BE2C (cell line): ENCODE data around the gene B9D1.

ENCODE experiments used
- DNase-seq: peaks from one replicate; pipeline ENCODE4 v3.0.0-alpha.2; 2020
- H3K27me3 ChIP-seq: fragments of 250-450 bp; sonication (Bioruptor Pico); 2 replicates; pipeline ENCODE4 v1.5.1; 2020; ENCODE audit warnings: mild to moderate bottlenecking
- H3K36me3 ChIP-seq: fragments of 250-450 bp; sonication (Bioruptor Pico); 2 replicates; pipeline ENCODE4 v1.5.1; 2020; ENCODE audit warnings: mild to moderate bottlenecking
- H3K4me1 ChIP-seq: fragments of 250-450 bp; sonication (Bioruptor Pico); 2 replicates; pipeline ENCODE4 v1.5.1; 2020
- H3K4me3 ChIP-seq: 2 replicates; pipeline ENCODE4 v1.5.1; 2011; ENCODE audit warnings: low read depth, low read length
- H3K9me3 ChIP-seq: fragments of 250-450 bp; sonication (Bioruptor Pico); 2 replicates; pipeline ENCODE4 v1.5.1; 2020
- TF ChIP-seq, protein P1 (sequence below): IDR thresholded peaks from 2 replicates; pipeline ENCODE4 v1.5.1; 2012; ENCODE audit warnings: mild to moderate bottlenecking, low read depth, low read length

B9D1 gene

DNA sequence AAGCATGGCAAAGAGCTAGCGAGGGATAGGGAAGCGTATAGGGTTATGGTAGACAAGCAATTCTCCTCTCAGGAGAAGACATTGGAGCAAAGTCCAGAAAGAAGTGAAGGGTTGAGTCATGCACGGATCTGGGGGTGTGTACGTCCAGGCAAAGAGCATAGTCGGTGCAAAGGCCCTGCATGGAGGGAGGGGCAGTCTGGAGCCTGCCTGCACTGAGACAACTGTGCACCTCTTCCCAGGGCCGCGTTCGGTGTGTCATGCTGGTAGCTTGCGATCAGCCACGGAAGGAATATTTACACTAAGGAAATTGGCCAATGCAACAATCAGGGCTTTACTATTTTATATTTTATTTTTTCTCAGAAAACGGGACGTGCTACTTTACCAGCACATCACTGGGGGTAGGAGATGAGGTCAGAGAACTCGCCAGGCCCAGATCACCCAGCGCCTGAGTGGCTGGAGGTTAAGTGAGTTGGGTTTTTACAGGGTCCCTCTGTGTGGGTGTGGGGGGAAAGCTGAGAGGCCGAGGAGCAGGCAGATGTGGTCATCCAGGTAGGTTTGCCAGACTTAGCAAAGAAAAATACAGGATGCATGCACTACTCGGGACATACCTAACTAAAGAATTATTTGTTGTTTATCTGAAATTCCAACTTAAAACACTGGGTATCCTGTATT, 6.7 kb upstream of the B9D1 start:
- no peak overlapping the region for H3K4me3 ChIP-seq
- DNase-seq = no peak
- H3K9me3 ChIP-seq = no peaks in the 10 kb centered on the region
- H3K27me3 ChIP-seq = no peaks in the 10 kb centered on the region
- no peaks in the 10 kb centered on the region for H3K36me3 ChIP-seq
- H3K4me1 ChIP-seq = no peaks in the 10 kb centered on the region
- TF ChIP-seq, protein P1, sequence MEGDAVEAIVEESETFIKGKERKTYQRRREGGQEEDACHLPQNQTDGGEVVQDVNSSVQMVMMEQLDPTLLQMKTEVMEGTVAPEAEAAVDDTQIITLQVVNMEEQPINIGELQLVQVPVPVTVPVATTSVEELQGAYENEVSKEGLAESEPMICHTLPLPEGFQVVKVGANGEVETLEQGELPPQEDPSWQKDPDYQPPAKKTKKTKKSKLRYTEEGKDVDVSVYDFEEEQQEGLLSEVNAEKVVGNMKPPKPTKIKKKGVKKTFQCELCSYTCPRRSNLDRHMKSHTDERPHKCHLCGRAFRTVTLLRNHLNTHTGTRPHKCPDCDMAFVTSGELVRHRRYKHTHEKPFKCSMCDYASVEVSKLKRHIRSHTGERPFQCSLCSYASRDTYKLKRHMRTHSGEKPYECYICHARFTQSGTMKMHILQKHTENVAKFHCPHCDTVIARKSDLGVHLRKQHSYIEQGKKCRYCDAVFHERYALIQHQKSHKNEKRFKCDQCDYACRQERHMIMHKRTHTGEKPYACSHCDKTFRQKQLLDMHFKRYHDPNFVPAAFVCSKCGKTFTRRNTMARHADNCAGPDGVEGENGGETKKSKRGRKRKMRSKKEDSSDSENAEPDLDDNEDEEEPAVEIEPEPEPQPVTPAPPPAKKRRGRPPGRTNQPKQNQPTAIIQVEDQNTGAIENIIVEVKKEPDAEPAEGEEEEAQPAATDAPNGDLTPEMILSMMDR = no peak

DNA sequence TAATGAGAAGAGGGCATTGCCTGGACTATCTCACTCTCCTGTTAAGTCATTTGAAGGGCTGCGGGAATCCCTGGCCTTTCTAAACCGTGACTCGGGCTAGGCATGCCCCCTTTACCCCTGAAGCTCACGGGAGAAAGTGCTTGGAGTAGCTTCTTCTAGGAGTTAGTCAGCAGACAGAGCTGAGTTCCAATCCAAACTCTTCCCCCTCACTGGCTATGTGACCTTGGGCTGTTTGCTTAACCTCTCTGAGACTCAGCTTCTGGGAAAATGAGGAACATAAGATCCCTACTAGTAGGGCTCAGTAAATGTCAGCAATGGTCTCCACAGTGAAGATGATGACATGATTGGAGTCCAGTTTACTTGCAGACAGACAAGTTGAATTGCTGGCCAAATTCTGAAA, 5.7 kb upstream of the B9D1 start:
- Histone ChIP-seq H3K36me3 (no peaks in the 10 kb centered on the region), H3K4me3 (no peak overlapping the region), H3K4me1 (no peaks in the 10 kb centered on the region), H3K27me3 (no peaks in the 10 kb centered on the region), H3K9me3 (no peaks in the 10 kb centered on the region)
- no peak for DNase-seq
- TF ChIP-seq, protein P1 = no peak

DNA sequence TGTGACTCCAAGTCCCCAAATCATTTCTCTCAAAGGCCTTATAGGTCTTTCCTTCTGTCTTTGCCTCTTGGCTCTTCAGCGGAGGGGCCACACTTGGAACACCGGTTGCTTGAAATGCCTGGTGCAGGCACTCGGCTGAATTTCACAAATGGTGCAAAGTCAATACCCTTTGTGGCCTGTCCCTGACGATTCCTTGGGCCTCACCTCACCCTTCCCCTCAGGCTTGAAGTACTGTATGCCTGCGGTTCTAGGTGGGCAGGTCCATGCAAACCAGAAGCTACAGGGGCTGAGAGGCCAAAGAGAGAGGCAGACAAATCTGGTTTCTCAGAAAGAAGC, 4.1 kb upstream of the B9D1 start:
- TF ChIP-seq, protein P1 = no peak
- Histone ChIP-seq H3K9me3 (no peaks in the 10 kb centered on the region), H3K36me3 (no peaks in the 10 kb centered on the region), H3K4me1 (no peaks in the 10 kb centered on the region), H3K4me3 (no peak overlapping the region), H3K27me3 (no peaks in the 10 kb centered on the region)
- no peak for DNase-seq

DNA sequence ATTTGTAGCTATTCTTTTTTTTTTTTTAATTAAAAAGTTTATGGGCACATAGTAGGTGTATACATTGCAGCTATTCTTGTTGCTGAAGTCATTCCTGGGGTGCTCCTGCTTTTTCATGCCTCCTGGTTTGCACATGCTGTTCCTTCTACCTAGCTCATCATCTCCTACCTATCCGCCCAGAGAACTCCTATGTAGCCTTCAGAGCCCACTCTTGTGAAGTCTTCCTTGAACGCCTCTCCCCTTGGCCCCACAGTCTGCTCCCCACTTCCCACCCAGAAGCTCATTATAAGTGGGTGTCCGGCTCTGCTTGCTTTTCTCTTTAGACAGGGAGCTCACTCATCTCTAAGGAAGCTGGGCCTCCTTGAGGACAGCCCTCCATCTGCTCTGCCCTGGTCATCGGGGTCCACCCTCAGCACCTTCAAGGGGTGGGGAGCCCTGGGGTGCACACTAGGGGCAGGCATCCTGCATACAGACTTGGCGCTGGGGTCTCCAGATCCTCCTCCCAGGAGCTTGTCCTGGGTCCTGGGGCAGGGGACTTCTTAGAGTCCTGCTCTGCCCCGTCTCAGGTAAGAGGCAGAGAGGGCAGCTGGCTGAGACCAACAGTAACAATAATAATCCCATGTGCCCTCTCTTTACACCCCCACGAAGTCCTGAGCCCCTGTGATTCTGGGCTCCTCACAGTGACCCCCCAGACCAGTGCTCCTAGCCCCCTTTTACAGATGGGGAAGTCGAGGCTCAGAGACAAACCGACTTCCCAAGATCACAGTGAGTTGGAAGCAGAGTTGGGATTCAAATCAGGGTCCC, 3.5 kb upstream of the B9D1 start:
- H3K27me3 ChIP-seq = no peaks in the 10 kb centered on the region
- no peaks in the 10 kb centered on the region for H3K9me3 ChIP-seq
- TF ChIP-seq, protein P1 = no peak
- H3K4me1 ChIP-seq = no peaks in the 10 kb centered on the region
- no peaks in the 10 kb centered on the region for H3K36me3 ChIP-seq
- H3K4me3 ChIP-seq = no peak overlapping the region
- no peak for DNase-seq

DNA sequence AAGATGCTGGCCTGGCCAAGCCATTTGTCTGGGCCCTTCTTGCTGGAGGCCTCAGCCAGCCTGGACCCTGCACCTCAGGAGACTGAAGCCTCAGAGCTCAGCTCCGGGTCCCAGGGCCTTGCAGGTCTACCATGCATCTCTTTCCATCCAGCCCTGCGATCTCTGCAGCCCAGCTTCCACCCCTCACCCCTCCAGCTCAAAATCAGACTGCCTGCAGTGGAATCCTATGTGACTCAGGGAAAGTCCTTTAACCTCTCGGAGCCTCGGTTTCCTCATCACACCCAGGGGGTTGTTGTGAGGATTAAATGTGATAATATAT, 2.9 kb upstream of the B9D1 start:
- no peak overlapping the region for H3K4me3 ChIP-seq
- no peak for DNase-seq
- H3K36me3 ChIP-seq = no peaks in the 10 kb centered on the region

More for the DNA sequence above, 2.9 kb upstream of the B9D1 start:
- no peaks in the 10 kb centered on the region for H3K27me3 ChIP-seq
- H3K9me3 ChIP-seq = no peaks in the 10 kb centered on the region
- no peaks in the 10 kb centered on the region for H3K4me1 ChIP-seq
- TF ChIP-seq, protein P1 = no peak
